GM23338 (cell line): ENCODE data around the gene CEBPG.

Experiments
- EZH2 ChIP-seq: fragments of 200-600 bp; sonication (generic); IDR thresholded peaks from one replicate; pipeline ENCODE4 v1.8.0; 2017; ENCODE audit warnings: antibody characterized with exemption, mild to moderate bottlenecking, low read depth; ENCODE audit not compliant: unreplicated experiment
- JUNB ChIP-seq: IDR thresholded peaks from one replicate; pipeline ENCODE4 v1.6.1; 2016; ENCODE audit warnings: antibody characterized with exemption; ENCODE audit not compliant: unreplicated experiment
- TF ChIP-seq, protein P1 (sequence below), 2 experiments: fragments of 200-600 bp in 1 of 2; sonication (generic) in 1 of 2; conservative IDR thresholded peaks; 2 replicates each; pipeline versions ENCODE4 v1.5.1 to v1.6.1; 2016 to 2017; ENCODE audit warnings: antibody characterized with exemption in 2 of 2, low read depth in 2 of 2, mild to moderate bottlenecking in 2 of 2, moderate library complexity in 1 of 2

DNA sequence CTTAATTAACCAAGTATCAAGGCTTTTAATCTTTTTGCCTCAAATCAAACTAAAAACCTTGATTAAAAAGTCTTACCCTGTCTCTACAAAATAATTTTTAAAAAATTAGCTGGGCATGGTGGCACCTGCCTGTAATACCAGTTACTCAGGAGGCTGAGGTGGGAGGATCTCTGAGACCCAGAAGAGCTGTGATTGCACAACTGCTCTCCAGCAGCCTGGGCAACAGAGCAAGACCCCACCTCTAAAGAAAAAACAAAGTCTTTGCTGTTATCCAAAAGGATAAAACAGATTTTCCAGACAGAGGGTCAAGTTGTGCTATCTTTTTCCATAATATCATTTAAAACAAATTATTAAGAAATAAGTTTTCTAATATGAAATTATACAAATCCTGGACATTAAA lies 26.8 kb upstream of the CEBPG start:
- TF ChIP-seq, protein P1, sequence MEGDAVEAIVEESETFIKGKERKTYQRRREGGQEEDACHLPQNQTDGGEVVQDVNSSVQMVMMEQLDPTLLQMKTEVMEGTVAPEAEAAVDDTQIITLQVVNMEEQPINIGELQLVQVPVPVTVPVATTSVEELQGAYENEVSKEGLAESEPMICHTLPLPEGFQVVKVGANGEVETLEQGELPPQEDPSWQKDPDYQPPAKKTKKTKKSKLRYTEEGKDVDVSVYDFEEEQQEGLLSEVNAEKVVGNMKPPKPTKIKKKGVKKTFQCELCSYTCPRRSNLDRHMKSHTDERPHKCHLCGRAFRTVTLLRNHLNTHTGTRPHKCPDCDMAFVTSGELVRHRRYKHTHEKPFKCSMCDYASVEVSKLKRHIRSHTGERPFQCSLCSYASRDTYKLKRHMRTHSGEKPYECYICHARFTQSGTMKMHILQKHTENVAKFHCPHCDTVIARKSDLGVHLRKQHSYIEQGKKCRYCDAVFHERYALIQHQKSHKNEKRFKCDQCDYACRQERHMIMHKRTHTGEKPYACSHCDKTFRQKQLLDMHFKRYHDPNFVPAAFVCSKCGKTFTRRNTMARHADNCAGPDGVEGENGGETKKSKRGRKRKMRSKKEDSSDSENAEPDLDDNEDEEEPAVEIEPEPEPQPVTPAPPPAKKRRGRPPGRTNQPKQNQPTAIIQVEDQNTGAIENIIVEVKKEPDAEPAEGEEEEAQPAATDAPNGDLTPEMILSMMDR (conservative IDR thresholded peaks at IDR 0.05; ENCODE audit: low read depth in 2 of 2): no peak
- TF ChIP-seq EZH2 (no peak), JUNB (no peak)
